Inflammatory macrophage treated with lipopolysaccharide for 1 hour (primary cell): ENCODE results near the gene C6orf58.
"Not testable (repeated sequence)": the region's sequence is repeated elsewhere in the genome, so short reads cannot be mapped to it uniquely, and the experiment has no call there.

ENCODE experiments used
- DNase-seq, 2 donors: peaks; one replicate each; pipeline ENCODE4 v3.0.0-alpha.2; 2020 to 2022

The C6orf58 gene

DNA sequence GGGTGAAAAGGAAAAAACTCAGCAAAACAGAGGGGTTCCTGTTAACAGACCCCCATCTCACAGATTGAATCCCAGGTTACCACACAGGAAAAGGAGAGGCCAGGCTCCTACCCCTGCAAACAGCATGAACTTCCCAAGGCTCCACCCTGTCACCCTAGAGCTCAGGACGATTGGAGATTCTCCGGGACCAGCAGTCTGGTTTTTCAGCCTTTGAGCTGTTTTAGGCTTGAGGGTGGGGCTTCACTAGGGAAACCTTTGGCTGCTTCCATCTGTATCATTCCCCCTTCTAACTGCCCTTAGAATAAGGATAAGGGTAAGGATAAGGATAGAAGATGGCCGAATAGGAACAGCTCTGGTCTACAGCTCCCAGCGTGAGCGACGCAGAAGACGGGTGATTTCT is 16.0 kb downstream of the C6orf58 start:
- no peak for DNase-seq

DNA sequence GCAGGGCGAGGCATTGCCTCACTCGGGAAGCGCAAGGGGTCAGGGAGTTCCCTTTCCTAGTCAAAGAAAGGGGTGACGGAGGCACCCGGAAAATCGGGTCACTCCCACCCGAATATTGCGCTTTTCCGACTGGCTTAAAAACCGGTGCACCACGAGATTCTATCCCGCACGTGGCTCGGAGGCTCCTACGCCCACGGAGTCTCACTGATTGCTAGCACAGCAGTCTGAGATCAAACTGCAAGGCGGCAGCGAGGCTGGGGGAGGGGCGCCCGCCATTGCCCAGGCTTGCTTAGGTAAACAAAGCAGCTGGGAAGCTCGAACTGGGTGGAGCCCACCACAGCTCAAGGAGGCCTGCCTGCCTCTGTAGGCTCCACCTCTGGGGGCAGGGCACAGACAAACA is 16.5 kb downstream of the C6orf58 start:
- not testable (repeated sequence) for DNase-seq

DNA sequence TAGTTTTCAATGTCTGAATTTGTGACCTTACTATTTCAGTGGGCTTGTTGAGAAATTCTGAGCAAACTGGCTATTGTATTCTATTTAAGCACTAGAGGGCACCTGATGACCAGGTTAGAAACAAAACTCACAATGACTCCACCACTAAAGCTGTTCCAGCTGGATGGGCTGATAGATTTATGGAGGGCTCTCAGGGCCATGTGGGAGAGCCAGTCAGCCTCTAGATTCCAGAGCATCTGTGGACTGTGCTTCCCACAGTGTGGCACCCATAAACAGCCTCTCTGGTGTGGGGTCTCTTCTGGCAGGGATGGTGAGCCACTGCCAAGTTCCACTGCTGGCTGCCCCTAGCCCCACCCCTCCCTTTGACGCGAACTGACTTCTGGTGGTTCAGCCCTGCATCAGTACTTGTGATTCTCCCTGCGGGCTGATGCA is 29.2 kb downstream of the C6orf58 start:
- no peak for DNase-seq

DNA sequence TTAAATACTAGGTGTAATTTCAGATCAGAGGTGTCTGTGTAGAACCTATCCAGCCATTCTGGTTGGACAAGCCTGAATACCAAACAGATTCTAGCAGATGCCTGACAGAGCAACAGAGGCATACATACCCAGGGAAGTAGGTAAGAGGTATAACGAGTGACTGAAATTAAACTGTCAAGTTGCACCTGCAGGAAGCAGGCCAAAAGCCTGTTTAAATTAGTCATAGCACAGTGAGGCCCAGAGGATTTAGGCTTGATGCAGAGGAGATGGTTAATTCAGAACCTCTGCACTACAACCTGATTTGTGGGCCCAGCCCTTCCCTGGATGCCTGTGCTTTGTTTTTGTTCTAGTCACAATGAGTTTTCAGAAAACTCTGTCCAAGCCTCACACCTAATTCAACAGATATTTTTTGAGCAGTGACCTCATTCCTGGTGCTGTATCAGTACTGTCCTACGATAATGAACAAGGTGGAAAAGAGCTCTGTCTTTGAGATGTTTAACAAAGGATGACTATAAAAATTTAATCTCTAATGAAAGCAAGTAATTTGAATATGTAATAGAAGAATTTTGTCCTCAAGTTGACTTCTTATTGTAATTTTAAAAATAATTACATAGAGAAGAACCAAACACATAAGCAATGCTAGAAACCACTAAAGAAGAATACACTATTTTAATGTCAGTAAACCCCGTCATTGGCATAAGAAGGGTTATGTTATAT is 31.7 kb downstream of the C6orf58 start:
- DNase-seq: no peak

DNA sequence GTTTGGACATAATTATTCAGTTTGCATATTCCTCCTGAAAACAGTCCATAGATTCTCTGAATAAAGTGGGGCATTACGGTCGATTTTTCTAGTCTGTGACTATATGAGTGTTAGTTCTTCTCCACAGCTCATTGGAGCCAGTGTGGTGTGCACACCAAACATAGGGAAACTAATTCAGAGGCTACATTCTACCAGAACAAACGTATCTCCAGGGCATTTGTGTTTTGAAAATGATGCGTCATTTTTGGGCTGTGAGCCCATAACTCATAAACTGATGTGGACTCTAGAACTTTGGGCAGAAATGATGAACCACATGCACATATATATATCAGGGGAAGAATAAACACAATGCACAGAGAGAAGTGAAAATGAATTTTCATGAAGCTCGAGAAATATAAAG is 41.8 kb downstream of the C6orf58 start:
- no peak for DNase-seq

DNA sequence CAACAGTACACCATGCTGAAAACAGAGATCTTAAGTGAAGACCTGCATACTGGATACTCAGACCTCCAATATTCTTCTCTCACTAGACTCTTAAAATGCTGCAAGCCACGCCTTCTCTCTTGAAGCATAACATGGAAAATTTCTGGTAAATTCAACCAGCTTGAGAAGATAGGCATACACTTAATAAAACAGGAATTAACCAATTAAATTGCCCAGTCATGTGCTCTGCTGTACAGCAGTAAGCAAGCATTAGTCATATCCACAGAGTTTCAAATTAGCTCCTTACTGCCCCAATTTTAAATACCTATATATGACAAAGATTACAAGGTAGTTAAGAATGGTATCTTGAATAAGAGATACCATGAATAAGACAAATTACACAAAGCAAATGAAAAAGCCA is 53.8 kb downstream of the C6orf58 start:
- DNase-seq: no peak

DNA sequence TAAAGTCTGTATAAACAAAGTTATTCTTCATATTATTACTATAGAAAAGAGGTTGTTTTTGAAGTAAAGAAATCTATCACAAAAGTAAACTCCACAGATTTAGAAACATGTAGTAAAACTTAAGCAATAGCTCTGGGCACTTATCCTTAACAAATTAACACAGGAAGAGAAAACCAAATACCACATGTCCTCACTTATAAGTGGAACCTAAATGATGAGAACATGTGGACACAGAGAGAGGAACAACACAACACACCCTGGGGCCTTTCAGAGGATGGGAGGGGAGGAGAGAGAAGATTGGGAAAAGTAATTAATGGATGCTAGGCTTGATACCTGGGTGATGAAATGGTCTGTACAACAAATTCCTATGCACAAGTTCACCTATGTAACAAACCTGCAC is 57.2 kb downstream of the C6orf58 start:
- DNase-seq: no peak

DNA sequence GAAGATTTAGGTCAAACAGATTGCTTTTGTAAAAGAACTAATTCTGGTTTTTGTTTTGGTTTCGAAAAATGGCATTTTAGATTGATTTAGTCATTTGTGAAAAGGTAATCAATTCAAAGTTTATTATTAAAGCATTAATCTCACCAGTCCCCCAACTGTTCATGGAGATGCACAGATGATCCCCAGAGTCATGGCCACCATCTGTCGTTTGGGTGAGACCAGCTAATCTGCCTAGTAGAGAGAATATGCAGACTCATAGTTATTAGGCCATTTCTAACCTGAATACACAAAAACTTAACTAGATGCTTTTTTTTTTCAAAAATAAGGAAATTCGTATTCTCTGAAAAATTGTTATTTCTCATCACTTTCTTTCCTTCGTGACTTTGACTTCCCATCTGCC is 58.1 kb downstream of the C6orf58 start:
- DNase-seq: no peak

DNA sequence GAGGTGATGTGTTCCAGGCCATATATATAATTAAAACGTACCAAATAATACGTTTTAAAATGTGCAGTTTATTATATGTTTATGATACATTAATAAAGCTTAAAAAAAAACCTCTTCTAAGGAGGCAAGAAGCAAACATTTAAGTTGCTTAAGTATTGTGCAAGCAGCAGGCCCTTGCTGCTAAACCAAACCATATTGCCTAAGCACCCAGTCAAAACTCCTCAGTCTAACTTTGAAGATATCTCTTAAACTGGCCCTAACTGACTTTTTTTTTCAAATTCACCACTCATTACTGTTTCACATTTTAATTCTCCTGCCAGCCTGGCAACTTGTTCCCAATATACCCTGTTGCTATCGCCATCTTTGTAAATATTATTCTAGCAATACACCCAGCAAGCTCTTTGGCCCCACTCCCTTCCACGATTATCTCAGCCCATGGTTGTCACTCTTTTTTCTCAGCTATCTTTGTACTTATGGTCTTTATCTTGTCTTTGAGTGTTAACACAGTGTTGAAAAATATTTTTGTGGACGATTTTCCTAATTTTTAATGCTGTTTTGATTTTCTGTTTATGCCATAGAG is 60.9 kb downstream of the C6orf58 start:
- DNase-seq: no peak
